HepG2 (cell line): ENCODE measurements around the gene UBL4B. TPM values are rescaled to one million over a fixed set of nuclear protein-coding genes. Genes with fewer than 3 reads are reported as not detected.

ENCODE experiments used
- ATAC-seq: fragments of 200-7000 bp; cut with Tn5 transposase; 3 replicates; pipeline ENCODE4 v1.9.1; 2020; ENCODE audit warnings: mild to moderate bottlenecking, moderate library complexity
- BruUV-seq: library from RNA; stranded (reverse); fragments of 400-500 nt; replicated peaks from 2 replicates; lab custom pipeline; 2021; lab: Mats Ljungman, UMichigan
- CTCF ChIA-PET: fragments of 300-600 bp; formaldehyde crosslinking; extraction: SDS; loops from one replicate; lab custom pipeline; 2021; ENCODE audit warnings: low total read pairs, inconsistent platforms, low intra/inter-chr PET ratio; lab: Yijun Ruan, JAX
- POLR2A ChIA-PET: fragments of 350-600 bp; sonication (Branson Sonifier 250); formaldehyde crosslinking; loops from one replicate; lab custom pipeline; 2020; ENCODE audit warnings: antibody characterized with exemption, inconsistent platforms; lab: Yijun Ruan, JAX
- DNase-seq: peaks from one replicate; pipeline ENCODE4 v3.0.0-alpha.2; 2015; ENCODE audit warnings: low spot score
- FAIRE-seq: peaks from 3 replicates; lab custom pipeline; 2011; peaks lifted over from hg19 to GRCh38; lab: Jason Lieb, UNC
- H2AFZ ChIP-seq: one replicate; pipeline ENCODE4 v1.6.1; 2011; ENCODE audit warnings: low read length, inconsistent platforms
- H3K27ac ChIP-seq: fragments of 300-600 bp; 3 replicates; pipeline ENCODE4 v1.8.0; 2011; ENCODE audit warnings: mixed run types, mild to moderate bottlenecking, mixed read lengths, low read length, inconsistent platforms; ENCODE audit not compliant: insufficient read depth; ENCODE audit errors: extremely low read length
- H3K27me3 ChIP-seq, 2 experiments: fragments of 200-600 bp in 1 of 2; 2 replicates in 1 of 2; 3 replicates in 1 of 2; pipeline versions ENCODE4 v1.6.0 to v1.8.0; 2011; ENCODE audit warnings: low read length in 2 of 2, mild to moderate bottlenecking in 2 of 2, moderate library complexity in 2 of 2, inconsistent platforms in 1 of 2; ENCODE audit not compliant: insufficient read depth in 2 of 2, control insufficient read depth in 1 of 2
- H3K36me3 ChIP-seq, 2 experiments: fragments of 200-600 bp in 1 of 2; replicated peaks in 1 of 2; 2 replicates in 1 of 2; 3 replicates in 1 of 2; pipeline versions ENCODE4 v1.5.1 to v1.8.0; 2011; ENCODE audit warnings: low read length in 2 of 2, inconsistent platforms in 1 of 2; ENCODE audit not compliant: insufficient read depth in 2 of 2, control insufficient read depth in 1 of 2
- H3K4me1 ChIP-seq: 2 replicates; pipeline ENCODE4 v1.5.1; 2012; ENCODE audit warnings: low read length, inconsistent platforms; ENCODE audit not compliant: insufficient read depth
- H3K4me2 ChIP-seq: 2 replicates; pipeline ENCODE4 v1.6.0; 2011; ENCODE audit warnings: low read depth, low read length, inconsistent platforms
- H3K4me3 ChIP-seq, 3 experiments: fragments of 200-600 bp in 1 of 3; sonication (generic), shearing (Covaris generic) in 1 of 3; replicated peaks in 1 of 3; 2 replicates each; pipeline ENCODE4 v1.5.1; 2011 to 2016; ENCODE audit warnings: low read length in 3 of 3, inconsistent platforms in 2 of 3, low read depth in 2 of 3, mild to moderate bottlenecking in 2 of 3, control low read depth in 1 of 3, mixed read lengths in 1 of 3; ENCODE audit not compliant: insufficient read depth in 1 of 3
- H3K79me2 ChIP-seq: one replicate; pipeline ENCODE4 v1.6.1; 2011; ENCODE audit warnings: low read length, inconsistent platforms; ENCODE audit not compliant: insufficient read depth
- H3K9ac ChIP-seq: 2 replicates; pipeline ENCODE4 v1.6.0; 2011; ENCODE audit warnings: mild to moderate bottlenecking, low read depth, low read length, inconsistent platforms; ENCODE audit not compliant: insufficient read depth
- H3K9me3 ChIP-seq: 2 replicates; pipeline ENCODE4 v1.5.1; 2012; ENCODE audit warnings: mild to moderate bottlenecking, low read length
- H4K20me1 ChIP-seq: 2 replicates; pipeline ENCODE4 v1.6.0; 2011; ENCODE audit warnings: inconsistent platforms, mild to moderate bottlenecking, low read length, moderate library complexity; ENCODE audit not compliant: insufficient read depth
- CBX5 ChIP-seq: sonication (generic); formaldehyde crosslinking; IDR thresholded peaks from 2 replicates; pipeline ENCODE4 v1.4.0; 2020; ENCODE audit warnings: missing genetic modification reagents, borderline replicate concordance
- MATR3 ChIP-seq: sonication (generic); formaldehyde crosslinking; IDR thresholded peaks from 2 replicates; pipeline ENCODE4 v1.4.0; 2020; ENCODE audit warnings: missing genetic modification reagents
- MEIS2 ChIP-seq: sonication (generic); formaldehyde crosslinking; IDR thresholded peaks from 2 replicates; pipeline ENCODE4 v1.9.0; 2021; ENCODE audit warnings: mild to moderate bottlenecking, missing genetic modification reagents
- PRDM4 ChIP-seq: sonication (generic); formaldehyde crosslinking; IDR thresholded peaks from 2 replicates; pipeline ENCODE4 v1.9.0; 2021; ENCODE audit warnings: missing genetic modification reagents, borderline replicate concordance
- TIGD3 ChIP-seq: sonication (generic); formaldehyde crosslinking; IDR thresholded peaks from 2 replicates; pipeline ENCODE4 v1.5.1; 2020; ENCODE audit warnings: mild to moderate bottlenecking, missing genetic modification reagents, borderline replicate concordance
- ZFX ChIP-seq: sonication (generic); formaldehyde crosslinking; IDR thresholded peaks from 2 replicates; pipeline ENCODE4 v1.4.0; 2020; ENCODE audit warnings: mild to moderate bottlenecking, low read depth, missing genetic modification reagents, moderate library complexity
- ZNF318 ChIP-seq: sonication (generic); formaldehyde crosslinking; IDR thresholded peaks from 2 replicates; pipeline ENCODE4 v1.4.0; 2020; ENCODE audit warnings: mild to moderate bottlenecking, missing genetic modification reagents
- ZNF713 ChIP-seq: sonication (generic); formaldehyde crosslinking; IDR thresholded peaks from 2 replicates; pipeline ENCODE4 v1.4.0; 2020; ENCODE audit warnings: mild to moderate bottlenecking, missing genetic modification reagents
- WGBS: methylation state at CpG from one replicate; pipeline ENCODE4 v1.1.6; 2017; ENCODE audit warnings: low lambda C conversion rate; 5-methylcytosine and 5-hydroxymethylcytosine counted together
- in situ Hi-C: cut with HindIII; loops from 2 replicates; pipeline ENCODE4 v1.10.0; 2017; ENCODE audit warnings: low pct_unique_long_range_greater_than_20kb; ENCODE audit not compliant: extremely low pct_ligation_motif_present
- intact Hi-C: fragments of 100-400 bp; cut with micrococcal nuclease; formaldehyde crosslinking; loops from one replicate; pipeline ENCODE4 v1.10.0; 2022; ENCODE audit not compliant: unreplicated experiment
- polyA plus RNA-seq, 8 experiments: library from polyadenylated mRNA; depleted of rRNA in 3 of 8; stranded (reverse) in 7 of 8; unstranded in 1 of 8; fragments of >200 nt; fragmentation: Illumina TruSeq in 4 of 8; extraction: Trizol in 4 of 8; gene quantifications; 2 replicates each; pipeline versions ENCODE4 v1.2.1 to v1.2.3, GENCODE V29; 2011 to 2016; ENCODE audit warnings: low read depth in 4 of 8, missing spikeins in 1 of 8, mixed read lengths in 1 of 8; ENCODE audit not compliant: insufficient read depth in 1 of 8
- total RNA-seq, 5 experiments: library from RNA; depleted of rRNA; stranded (reverse); fragments of >200 nt; fragmentation: Illumina TruSeq; extraction: Trizol; gene quantifications; 2 replicates each; pipeline ENCODE4 v1.2.3, GENCODE V29; 2016; ENCODE audit warnings: low read depth in 1 of 5

Gene UBL4B
- total and polyA plus RNA-seq, 2 of the 13 experiments (the other 11 are each of a cell fraction or from before 2014, with no cell fraction given) = not detected

GRCh38 chr1:110084227-110085078 is 27.8 kb upstream of the UBL4B start:
- FAIRE-seq (no peak), ATAC-seq (peak; percentile 67), DNase-seq (no peak)
- ChIA-PET POLR2A (no interaction called here), CTCF (no interaction called here)
- intact Hi-C loops = no loop called here
- 26% methylated on average over 43 of the region's 72 CpGs for WGBS
- Histone ChIP-seq H3K27me3 (peaks cover 3 to 55% of the 10 kb centered on the region in 2 experiments; a peak in 3 of 5 replicates), H3K27ac (no peak overlapping the region), H3K36me3 (no peaks in the 10 kb centered on the region), H3K9me3 (no peaks in the 10 kb centered on the region), H4K20me1 (no peaks in the 10 kb centered on the region), H3K4me2 (peak overlapping the region; percentile 54), H3K9ac (peak overlapping the region; percentile 28; the same call in 1 of the 2 replicates), H3K79me2 (no peaks in the 10 kb centered on the region), H3K4me3 (peak overlapping the region; percentile 31 to 65 (median 59); a peak in 5 of 6 replicates), H3K4me1 (peaks cover 11% of the 10 kb centered on the region; the same call in 1 of the 2 replicates), H2AFZ (no peak overlapping the region)
- in situ Hi-C loops = no loop called here
- no TSS peak for BruUV-seq
- TF ChIP-seq MEIS2 (CRISPR knock-in tag) (no peak), ZNF713 (CRISPR knock-in tag) (no peak), TIGD3 (no peak), PRDM4 (CRISPR knock-in tag) (no peak), ZFX (CRISPR knock-in tag) (peak; percentile 31; the same call in 1 of the 2 replicates), ZNF318 (CRISPR knock-in tag) (no peak), CBX5 (CRISPR knock-in tag) (no peak), MATR3 (CRISPR knock-in tag) (no peak)
